G401.6 (cell line): Measurements from ENCODE around the gene AKAP8.
"Not testable (repeated sequence)": the region's sequence is repeated elsewhere in the genome, so short reads cannot be mapped to it uniquely, and the experiment has no call there.

Experiments
- FAIRE-seq: peaks from 2 replicates; lab custom pipeline; 2012; peaks lifted over from hg19 to GRCh38; lab: Jason Lieb, UNC

Gene AKAP8

GRCh38 chr19:15372470-15372869 is 7.1 kb downstream of the AKAP8 start:
- no peak for FAIRE-seq

GRCh38 chr19:15371786-15372380 is 7.7 kb downstream of the AKAP8 start:
- FAIRE-seq = no peak

GRCh38 chr19:15371119-15371518 is 8.5 kb downstream of the AKAP8 start:
- FAIRE-seq = no peak

DNA sequence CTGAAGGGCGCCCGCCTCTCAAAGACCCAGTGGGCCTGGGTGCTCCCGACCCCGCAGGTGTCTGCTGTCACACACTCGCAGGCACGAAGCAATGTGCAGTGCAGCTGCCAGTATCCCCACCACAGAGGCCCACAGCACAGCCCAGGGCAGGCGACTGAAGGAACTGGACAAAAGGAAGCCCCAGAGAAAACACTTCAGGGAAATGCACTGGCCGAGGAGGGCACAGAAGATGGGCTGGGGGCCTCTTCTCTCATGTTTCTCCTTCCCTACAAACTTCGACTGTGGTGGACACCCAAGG is 10.0 kb downstream of the AKAP8 start:
- FAIRE-seq = no peak

- FAIRE-seq = no peak
Measured at GRCh38 chr19:15368798-15369593, 10.6 kb downstream of the AKAP8 start.

GRCh38 chr19:15368051-15368632 is 11.4 kb downstream of the AKAP8 start:
- FAIRE-seq = no peak

GRCh38 chr19:15367439-15367838 is 12.1 kb downstream of the AKAP8 start:
- no peak for FAIRE-seq

DNA sequence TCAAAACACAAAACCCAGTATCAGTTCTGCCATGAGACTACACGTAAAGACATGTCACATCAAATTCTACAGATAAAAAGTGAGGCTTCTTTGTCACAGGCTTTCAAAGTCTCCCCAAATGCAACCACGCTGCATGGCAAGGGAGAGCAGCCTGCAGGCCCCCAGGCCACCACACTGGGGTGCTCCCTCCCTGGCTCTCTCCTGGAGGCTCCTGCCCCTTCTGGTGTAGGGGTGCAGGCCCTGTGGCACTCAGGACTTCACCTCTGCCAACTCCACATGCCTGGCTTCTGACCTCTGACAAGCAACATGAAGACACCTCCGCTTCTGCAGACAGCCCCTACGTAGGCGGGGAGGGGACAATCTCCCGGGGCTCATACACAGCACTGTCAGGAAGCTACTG is 14.3 kb downstream of the AKAP8 start:
- FAIRE-seq = no peak

DNA sequence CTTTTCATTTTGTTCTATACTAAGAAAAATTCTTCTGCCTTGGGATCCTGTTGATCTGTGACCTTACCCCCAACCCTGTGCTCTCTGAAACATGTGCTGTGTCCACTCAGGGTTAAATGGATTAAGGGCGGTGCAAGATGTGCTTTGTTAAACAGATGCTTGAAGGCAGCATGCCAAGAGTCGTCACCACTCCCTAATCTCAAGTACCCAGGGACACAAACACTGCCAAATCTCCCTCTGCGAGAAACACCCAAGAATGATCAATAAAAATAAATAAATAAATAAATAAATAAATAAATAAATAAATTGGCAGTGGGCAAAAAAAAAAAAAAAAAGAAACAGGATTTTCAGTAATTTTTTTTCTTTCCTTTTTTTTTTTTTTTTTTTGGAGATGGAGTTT is 15.8 kb downstream of the AKAP8 start:
- not testable (repeated sequence) for FAIRE-seq

- not testable (repeated sequence) for FAIRE-seq
Measured at GRCh38 chr19:15363048-15363447, 16.5 kb downstream of the AKAP8 start.

DNA sequence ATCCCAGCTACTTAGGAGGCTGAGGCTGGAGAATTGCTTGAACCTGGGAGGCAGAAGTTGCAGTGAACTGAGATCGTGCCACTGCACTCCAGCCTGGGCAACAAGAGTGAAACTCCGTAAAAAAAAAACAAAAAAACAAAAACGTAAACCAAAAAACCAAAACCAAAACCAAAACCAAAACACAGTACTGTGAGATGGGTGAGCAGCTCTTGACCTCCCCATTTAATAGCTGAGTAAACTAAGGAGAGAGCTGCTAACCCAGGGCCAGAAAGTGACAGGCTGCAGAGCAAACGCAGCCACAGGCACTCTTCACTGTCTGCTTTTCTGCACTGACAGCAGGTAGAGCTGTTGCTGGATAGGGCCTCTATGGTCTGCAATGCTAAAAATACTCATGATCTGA is 19.6 kb downstream of the AKAP8 start:
- not testable (repeated sequence) for FAIRE-seq

- no peak for FAIRE-seq
Measured at GRCh38 chr19:15358918-15359317, 20.7 kb downstream of the AKAP8 start.

GRCh38 chr19:15357906-15358305 is 21.7 kb downstream of the AKAP8 start:
- no peak for FAIRE-seq

DNA sequence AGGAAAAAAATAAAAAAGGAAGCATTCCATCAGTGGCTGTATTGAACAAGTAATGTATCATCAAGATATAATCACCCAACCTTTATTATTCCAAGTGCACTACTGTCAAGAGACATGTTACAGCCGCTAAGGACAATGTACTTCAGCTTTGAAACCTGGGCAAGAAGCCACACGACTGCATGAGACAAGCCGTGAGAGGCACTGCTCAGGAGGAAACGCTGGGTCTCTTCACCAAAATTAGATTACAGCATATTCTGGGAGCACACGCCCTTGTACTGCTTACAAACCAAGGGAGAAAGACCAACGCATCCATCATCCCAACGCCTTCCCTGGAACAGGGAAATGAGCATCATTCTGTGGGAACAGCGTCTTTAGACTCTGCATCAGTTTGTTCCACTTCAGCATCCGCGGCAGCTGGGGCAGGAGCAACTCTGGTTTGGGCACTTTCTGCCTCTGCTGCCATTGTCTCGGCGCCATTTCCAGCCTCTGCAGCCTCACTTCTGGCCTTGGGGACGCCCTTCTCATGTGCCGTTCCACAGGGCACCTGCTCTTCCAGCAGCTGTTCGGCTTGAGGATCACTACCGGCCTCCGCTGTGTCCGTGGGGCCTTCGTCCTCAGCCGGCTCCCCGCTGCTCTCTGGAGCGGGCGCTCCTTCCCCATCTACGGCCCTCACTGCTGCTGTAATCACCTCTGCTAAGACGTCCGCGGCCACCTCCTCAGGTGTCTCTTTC is 24.9 kb downstream of the AKAP8 start:
- FAIRE-seq = no peak

- FAIRE-seq = no peak
Measured at GRCh38 chr19:15353908-15354307, 25.7 kb downstream of the AKAP8 start.

- not testable (repeated sequence) for FAIRE-seq
Measured at GRCh38 chr19:15352535-15352934, 27.1 kb downstream of the AKAP8 start.

GRCh38 chr19:15341328-15341727 is 38.3 kb downstream of the AKAP8 start:
- not testable (repeated sequence) for FAIRE-seq

- FAIRE-seq = no peak
Measured at GRCh38 chr19:15340086-15340485, 39.5 kb downstream of the AKAP8 start.

GRCh38 chr19:15337202-15337601 is 42.4 kb downstream of the AKAP8 start:
- no peak for FAIRE-seq

- FAIRE-seq = not testable (repeated sequence)
Measured at GRCh38 chr19:15335992-15336391, 43.6 kb downstream of the AKAP8 start.

DNA sequence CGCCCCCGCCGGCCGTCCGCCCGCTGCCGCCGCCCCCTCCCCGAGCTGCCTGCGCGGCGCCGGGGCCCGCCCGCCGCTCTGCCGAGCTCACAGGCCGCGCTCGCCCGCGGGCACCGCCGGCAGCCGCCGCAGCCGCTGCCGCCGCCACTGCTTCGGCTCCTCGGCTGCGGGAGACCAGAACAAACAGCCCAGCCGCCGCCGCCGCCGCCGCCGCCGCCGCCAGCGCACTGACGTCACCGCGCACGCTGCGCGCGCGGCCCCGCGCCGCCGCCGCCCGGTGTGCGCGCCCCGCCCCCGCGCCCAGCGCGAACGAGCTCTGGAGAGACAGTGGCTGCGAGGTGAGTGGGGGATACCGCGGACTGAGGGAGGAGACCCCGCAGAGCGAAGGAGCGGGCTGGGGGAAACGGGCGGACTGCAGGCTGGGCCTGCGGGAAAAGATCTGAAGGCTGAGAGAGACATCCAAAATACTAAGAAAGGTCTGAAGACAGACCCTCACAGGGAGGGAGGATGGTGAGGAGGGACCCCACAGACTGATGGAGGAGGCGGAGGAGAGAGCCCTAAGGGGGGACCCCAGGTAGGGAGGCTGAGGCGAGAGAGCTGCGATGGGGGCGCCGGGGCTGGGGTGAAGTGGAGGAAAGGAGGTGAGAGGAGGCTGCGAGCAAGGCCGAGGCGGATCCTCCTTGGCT is 47.1 kb downstream of the AKAP8 start, which contains the start of gene BRD4:
Gene BRD4, minus strand, starts transcription at position 229 of the 686 bp plus-strand sequence. CDS start 59,440 bp downstream, outside the sequence.
- no peak for FAIRE-seq
